Measurements from ENCODE around the gene C11orf21. TPM values are rescaled to one million over a fixed set of nuclear protein-coding genes. Genes with fewer than 3 reads are reported as not detected.

Gene C11orf21
- total RNA-seq, 1 donor from 2014 or later: 0.16 TPM

GRCh38 chr11:2327032-2327431 is 25.3 kb upstream of the C11orf21 start:
- peaks cover 8% of the 10 kb centered on the region for H3K27me3 Mint-ChIP-seq (ENCODE audit: unreplicated experiment)
- H3K4me1 Mint-ChIP-seq (ENCODE audit: unreplicated experiment): no peaks in the 10 kb centered on the region
- TF ChIP-seq CTCF (IDR thresholded peaks at IDR 0.05): no peak
- peaks cover 19% of the 10 kb centered on the region for H3K9me3 Mint-ChIP-seq (ENCODE audit: unreplicated experiment)
- no peak for DNase-seq (ENCODE audit: extremely low spot score, unreplicated experiment)
- H3K27ac Mint-ChIP-seq (ENCODE audit: unreplicated experiment): no peak overlapping the region
- no peaks in the 10 kb centered on the region for H3K36me3 Mint-ChIP-seq (ENCODE audit: unreplicated experiment)
- no peak overlapping the region for H3K4me3 Mint-ChIP-seq (ENCODE audit: unreplicated experiment)

- Mint-ChIP-seq H3K4me1 (ENCODE audit: unreplicated experiment) (no peaks in the 10 kb centered on the region), H3K27me3 (ENCODE audit: unreplicated experiment) (peaks cover 14% of the 10 kb centered on the region), H3K9me3 (ENCODE audit: unreplicated experiment) (peaks cover 14% of the 10 kb centered on the region), H3K36me3 (ENCODE audit: unreplicated experiment) (no peaks in the 10 kb centered on the region), H3K27ac (ENCODE audit: unreplicated experiment) (no peak overlapping the region), H3K4me3 (ENCODE audit: unreplicated experiment) (no peak overlapping the region)
- no peak for TF ChIP-seq CTCF (IDR thresholded peaks at IDR 0.05)
- DNase-seq (ENCODE audit: extremely low spot score, unreplicated experiment): no peak
Observed at GRCh38 chr11:2325719-2326118, 24.0 kb upstream of the C11orf21 start.

GRCh38 chr11:2325123-2325522 is 23.4 kb upstream of the C11orf21 start:
- H3K27ac Mint-ChIP-seq (ENCODE audit: unreplicated experiment): no peak overlapping the region
- H3K36me3 Mint-ChIP-seq (ENCODE audit: unreplicated experiment): no peaks in the 10 kb centered on the region
- no peak for DNase-seq (ENCODE audit: extremely low spot score, unreplicated experiment)
- H3K27me3 Mint-ChIP-seq (ENCODE audit: unreplicated experiment): peaks cover 14% of the 10 kb centered on the region
- H3K4me3 Mint-ChIP-seq (ENCODE audit: unreplicated experiment): no peak overlapping the region
- H3K4me1 Mint-ChIP-seq (ENCODE audit: unreplicated experiment): no peaks in the 10 kb centered on the region
- H3K9me3 Mint-ChIP-seq (ENCODE audit: unreplicated experiment): peaks cover 9% of the 10 kb centered on the region
- TF ChIP-seq CTCF (IDR thresholded peaks at IDR 0.05): no peak

GRCh38 chr11:2321311-2321683 is 19.6 kb upstream of the C11orf21 start:
- Mint-ChIP-seq H3K4me1 (ENCODE audit: unreplicated experiment) (peaks cover 2% of the 10 kb centered on the region), H3K36me3 (ENCODE audit: unreplicated experiment) (peaks cover 5% of the 10 kb centered on the region), H3K9me3 (ENCODE audit: unreplicated experiment) (peaks cover 15% of the 10 kb centered on the region), H3K27me3 (ENCODE audit: unreplicated experiment) (peaks cover 14% of the 10 kb centered on the region), H3K27ac (ENCODE audit: unreplicated experiment) (no peak overlapping the region), H3K4me3 (ENCODE audit: unreplicated experiment) (no peak overlapping the region)
- DNase-seq (ENCODE audit: extremely low spot score, unreplicated experiment): no peak
- TF ChIP-seq CTCF (IDR thresholded peaks at IDR 0.05): no peak

GRCh38 chr11:2320568-2321310 is 19.0 kb upstream of the C11orf21 start:
- no peak for TF ChIP-seq CTCF (IDR thresholded peaks at IDR 0.05)
- no peak overlapping the region for H3K4me3 Mint-ChIP-seq (ENCODE audit: unreplicated experiment)

More at GRCh38 chr11:2320568-2321310, 19.0 kb upstream of the C11orf21 start:
- peaks cover 15% of the 10 kb centered on the region for H3K9me3 Mint-ChIP-seq (ENCODE audit: unreplicated experiment)
- H3K27me3 Mint-ChIP-seq (ENCODE audit: unreplicated experiment): peaks cover 14% of the 10 kb centered on the region
- peaks cover 5% of the 10 kb centered on the region for H3K36me3 Mint-ChIP-seq (ENCODE audit: unreplicated experiment)
- DNase-seq (ENCODE audit: extremely low spot score, unreplicated experiment): no peak
- H3K27ac Mint-ChIP-seq (ENCODE audit: unreplicated experiment): no peak overlapping the region
- peaks cover 2% of the 10 kb centered on the region for H3K4me1 Mint-ChIP-seq (ENCODE audit: unreplicated experiment)

Data from osteocyte (in vitro differentiated cells).